Upper lobe of left lung (tissue), 6 donors: ENCODE results near the gene PRDM8. TPM values are rescaled to one million over a fixed set of nuclear protein-coding genes. Genes with fewer than 3 reads are reported as not detected.
"Not testable (repeated sequence)": the region's sequence is repeated elsewhere in the genome, so short reads cannot be mapped to it uniquely, and the experiment has no call there.

Experiments
- ATAC-seq, 2 donors: fragments of 200-7000 bp; cut with Tn5 transposase; one replicate each; pipeline ENCODE4 v1.9.1; 2022; ENCODE audit warnings: mild to moderate bottlenecking in 2 of 2, moderate library complexity in 2 of 2; ENCODE audit not compliant: low FRiP score in 2 of 2
- DNase-seq, 2 donors: peaks; one replicate each; pipeline ENCODE4 v3.0.0-alpha.2; 2019 to 2020
- H3K27ac ChIP-seq, 4 donors: fragments of 200-600 bp; sonication (generic); one replicate each; pipeline ENCODE4 v1.5.1; 2016 to 2019
- H3K27me3 ChIP-seq, 4 donors: fragments of 200-600 bp; sonication (generic); one replicate each; pipeline ENCODE4 v1.5.1; 2017 to 2019
- H3K36me3 ChIP-seq, 4 donors: fragments of 200-600 bp; sonication (generic); one replicate each; pipeline ENCODE4 v1.5.1; 2016 to 2019
- H3K4me1 ChIP-seq, 4 donors: fragments of 200-600 bp; sonication (generic); one replicate each; pipeline ENCODE4 v1.5.1; 2018 to 2019
- H3K4me3 ChIP-seq, 4 donors: fragments of 200-600 bp; sonication (generic); one replicate each; pipeline ENCODE4 v1.5.1; 2017 to 2019; ENCODE audit warnings: mild to moderate bottlenecking in 2 of 4, moderate library complexity in 1 of 4
- H3K9me3 ChIP-seq, 4 donors: fragments of 200-600 bp; sonication (generic); one replicate each; pipeline ENCODE4 v1.5.1; 2018 to 2019
- CTCF ChIP-seq, 6 experiments: fragments of 450-650 bp in 4 of 6; fragments of 200-600 bp in 2 of 6; sonication (generic) in 2 of 6; IDR thresholded peaks; one replicate each; pipeline ENCODE4 v1.5.1; 2016 to 2019; ENCODE audit warnings: antibody characterized with exemption in 6 of 6
- EP300 ChIP-seq, 4 donors: sonication (generic); formaldehyde crosslinking; IDR thresholded peaks; one replicate each; pipeline ENCODE4 v1.5.1; 2017; ENCODE audit warnings: antibody characterized with exemption in 4 of 4, control low read depth in 2 of 4
- POLR2A ChIP-seq, 4 donors: fragments of 450-650 bp; IDR thresholded peaks; one replicate each; pipeline ENCODE4 v1.5.1; 2016 to 2017; ENCODE audit warnings: antibody characterized with exemption in 4 of 4, mild to moderate bottlenecking in 2 of 4
- POLR2AphosphoS5 ChIP-seq, 2 donors: sonication (generic); formaldehyde crosslinking; IDR thresholded peaks; one replicate each; pipeline ENCODE4 v1.5.1; 2017; ENCODE audit warnings: antibody characterized with exemption in 2 of 2
- WGBS, 2 donors: methylation state at CpG; one replicate each; pipeline ENCODE4 v1.1.5; 2017 to 2018; 5-methylcytosine and 5-hydroxymethylcytosine counted together
- total RNA-seq, 6 donors: library from RNA; depleted of rRNA in 4 of 6; stranded (reverse); fragments of >200 nt in 4 of 6; gene quantifications; one replicate each; pipeline versions ENCODE4 v1.1.0 to v1.2.1, GENCODE V29; 2016 to 2021
- donor health status: DM: no; HTN: no; CAD: no; lungs with moderate emphysema.
- donor health status: DM: no; HTN: yes; CAD: no; lungs with severe emphysema.

The PRDM8 gene
- total RNA-seq, 6 donors from 2014 or later, result 0.11 to 3.3 (median 1.9) TPM

GRCh38 chr4:80243274-80244018 is 46.1 kb downstream of the PRDM8 start:
- Histone ChIP-seq H3K36me3 (no peaks in the 10 kb centered on the region), H3K4me1 (no peaks in the 10 kb centered on the region), H3K9me3 (no peaks in the 10 kb centered on the region), H3K27me3 (no peaks in the 10 kb centered on the region), H3K4me3 (no peak overlapping the region), H3K27ac (no peak overlapping the region)
- TF ChIP-seq POLR2AphosphoS5 (IDR thresholded peaks at IDR 0.05) (no peak), POLR2A (IDR thresholded peaks at IDR 0.05) (no peak), EP300 (IDR thresholded peaks at IDR 0.05) (no peak), CTCF (IDR thresholded peaks at IDR 0.05) (no peak)
- DNase-seq, result no peak
- ATAC-seq, result no peak
- WGBS, 2 donors, result 63 to 72% methylated on average over 6 of the region's 6 CpGs

- ATAC-seq, H3K9me3 ChIP-seq, H3K27me3 ChIP-seq, H3K4me1 ChIP-seq, H3K27ac ChIP-seq, H3K4me3 ChIP-seq, DNase-seq, H3K36me3 ChIP-seq: not testable (repeated sequence)
- 94 to 98% methylated on average over 1 of the region's 1 CpG for WGBS, 2 donors
Measured at GRCh38 chr4:80247484-80247883, 50.2 kb downstream of the PRDM8 start.

GRCh38 chr4:80249144-80249543 is 51.8 kb downstream of the PRDM8 start:
- H3K9me3 ChIP-seq, result no peaks in the 10 kb centered on the region
- H3K4me3 ChIP-seq, result no peak overlapping the region
- ATAC-seq (no peak), DNase-seq (no peak)
- 72 to 76% methylated on average over 1 of the region's 1 CpG for WGBS, 2 donors
- H3K27me3 ChIP-seq, result peaks cover 0 to 2% (median 0%) of the 10 kb centered on the region in 4 donors
- no peaks in the 10 kb centered on the region for H3K4me1 ChIP-seq
- TF ChIP-seq POLR2A (IDR thresholded peaks at IDR 0.05) (no peak), EP300 (IDR thresholded peaks at IDR 0.05) (no peak), POLR2AphosphoS5 (IDR thresholded peaks at IDR 0.05) (no peak), CTCF (IDR thresholded peaks at IDR 0.05) (no peak)
- H3K36me3 ChIP-seq, result no peaks in the 10 kb centered on the region
- H3K27ac ChIP-seq, result no peak overlapping the region

GRCh38 chr4:80252427-80252826 is 55.1 kb downstream of the PRDM8 start:
- no peak for ATAC-seq
- H3K4me1 ChIP-seq, result no peaks in the 10 kb centered on the region
- no peaks in the 10 kb centered on the region for H3K9me3 ChIP-seq
- H3K4me3 ChIP-seq, result no peak overlapping the region
- H3K27me3 ChIP-seq, result peaks cover 0 to 2% (median 0%) of the 10 kb centered on the region in 4 donors
- no peak for TF ChIP-seq CTCF (IDR thresholded peaks at IDR 0.05)
- TF ChIP-seq POLR2A (IDR thresholded peaks at IDR 0.05), result no peak
- TF ChIP-seq EP300 (IDR thresholded peaks at IDR 0.05), result no peak
- TF ChIP-seq POLR2AphosphoS5 (IDR thresholded peaks at IDR 0.05), result no peak
- H3K36me3 ChIP-seq, result no peaks in the 10 kb centered on the region
- H3K27ac ChIP-seq, result no peak overlapping the region
- no peak for DNase-seq

GRCh38 chr4:80252953-80253352 is 55.6 kb downstream of the PRDM8 start:
- TF ChIP-seq POLR2A (IDR thresholded peaks at IDR 0.05) (no peak), EP300 (IDR thresholded peaks at IDR 0.05) (no peak), CTCF (IDR thresholded peaks at IDR 0.05) (no peak)
- no peaks in the 10 kb centered on the region for H3K9me3 ChIP-seq
- H3K27ac ChIP-seq, result no peak overlapping the region
- no peaks in the 10 kb centered on the region for H3K4me1 ChIP-seq
- no peak overlapping the region for H3K4me3 ChIP-seq
- no peak for DNase-seq
- no peaks in the 10 kb centered on the region for H3K36me3 ChIP-seq
- H3K27me3 ChIP-seq, result peaks cover 0 to 2% (median 0%) of the 10 kb centered on the region in 4 donors
- no peak for ATAC-seq
